CD4-positive, alpha-beta memory T cell (primary cell): ENCODE data around the gene OPTN. TPM values are rescaled to one million over a fixed set of nuclear protein-coding genes. Genes with fewer than 3 reads are reported as not detected.
A peak's percentile ranks its signal among the peaks of the same experiment; 100 is the strongest.

Source experiments
- CTCF ChIA-PET: fragments of 350-600 bp; sonication (Branson Sonifier 250); formaldehyde crosslinking; loops from one replicate; lab custom pipeline; 2021; ENCODE audit warnings: inconsistent platforms; ENCODE audit not compliant: partially characterized antibody; lab: Charles Lee
- POLR2A ChIA-PET: fragments of 350-600 bp; sonication (Branson Sonifier 250); formaldehyde crosslinking; loops from one replicate; lab custom pipeline; 2021; ENCODE audit not compliant: partially characterized antibody; lab: Charles Lee
- DNase-seq, 5 donors: peaks; one replicate each; pipeline versions ENCODE4 v3.0.0 to v3.0.0-alpha.2; 2020 to 2022; ENCODE audit warnings: mixed read lengths in 1 of 5
- H3K27ac ChIP-seq: one replicate; pipeline ENCODE4 v1.7.0; 2013; ENCODE audit warnings: low read depth, low read length
- H3K27me3 ChIP-seq: 2 replicates; pipeline ENCODE4 v1.7.0; 2013; ENCODE audit warnings: mild to moderate bottlenecking, low read length, moderate library complexity; ENCODE audit not compliant: insufficient read depth
- H3K36me3 ChIP-seq: 2 replicates; pipeline ENCODE4 v1.7.0; 2013; ENCODE audit warnings: mild to moderate bottlenecking, low read length, moderate library complexity; ENCODE audit not compliant: insufficient read depth
- H3K4me1 ChIP-seq: 2 replicates; pipeline ENCODE4 v1.7.0; 2013; ENCODE audit warnings: mild to moderate bottlenecking, low read length, moderate library complexity; ENCODE audit not compliant: insufficient read depth
- H3K4me3 ChIP-seq, 2 donors: one replicate each; pipeline ENCODE4 v1.7.0; 2013; ENCODE audit warnings: low read length in 2 of 2, mild to moderate bottlenecking in 1 of 2
- H3K9me3 ChIP-seq, 2 donors: one replicate each; pipeline ENCODE4 v1.7.0; 2013; ENCODE audit warnings: low read length in 2 of 2, control low read depth in 1 of 2; ENCODE audit not compliant: control insufficient read depth in 1 of 2
- H3K27ac Mint-ChIP-seq, 7 donors: one replicate each; pipeline ENCODE4 v1.8.0; 2020 to 2021; ENCODE audit warnings: mixed read lengths in 7 of 7, mild to moderate bottlenecking in 6 of 7, inconsistent platforms in 3 of 7, moderate library complexity in 3 of 7
- H3K27me3 Mint-ChIP-seq, 2 donors: one replicate each; pipeline ENCODE4 v1.8.0; 2020 to 2021; ENCODE audit warnings: mixed read lengths in 2 of 2
- H3K36me3 Mint-ChIP-seq, 2 donors: one replicate each; pipeline ENCODE4 v1.8.0; 2020 to 2021; ENCODE audit warnings: mixed read lengths in 2 of 2, inconsistent platforms in 1 of 2, mild to moderate bottlenecking in 1 of 2
- H3K4me1 Mint-ChIP-seq, 4 donors: one replicate each; pipeline ENCODE4 v1.8.0; 2020 to 2021; ENCODE audit warnings: mixed read lengths in 4 of 4, mild to moderate bottlenecking in 1 of 4
- H3K4me3 Mint-ChIP-seq, 8 donors: one replicate each; pipeline ENCODE4 v1.8.0; 2020 to 2021; ENCODE audit warnings: mixed read lengths in 8 of 8, mild to moderate bottlenecking in 7 of 8, moderate library complexity in 6 of 8, inconsistent platforms in 3 of 8
- H3K9me3 Mint-ChIP-seq, 8 donors: one replicate each; pipeline ENCODE4 v1.8.0; 2020 to 2021; ENCODE audit warnings: mixed read lengths in 8 of 8, mild to moderate bottlenecking in 5 of 8, inconsistent platforms in 3 of 8, moderate library complexity in 1 of 8
- intact Hi-C: fragments of 100-400 bp; cut with micrococcal nuclease; formaldehyde crosslinking; loops from one replicate; pipeline ENCODE4 v1.15.1; 2023
- polyA plus RNA-seq, 2 donors: library from polyadenylated mRNA; unstranded; fragments of 300-500 nt; fragmentation: Illumina TruSeq; gene quantifications; one replicate each; pipeline ENCODE4 v1.2.3, GENCODE V29; 2021
- total RNA-seq, 2 experiments: library from RNA; stranded (reverse); gene quantifications; one replicate each; pipeline ENCODE4 v1.2.3, GENCODE V29; 2021

OPTN gene
- total and polyA plus RNA-seq, 4 experiments from 2014 or later: 40.3 to 148 (median 124) TPM

DNA sequence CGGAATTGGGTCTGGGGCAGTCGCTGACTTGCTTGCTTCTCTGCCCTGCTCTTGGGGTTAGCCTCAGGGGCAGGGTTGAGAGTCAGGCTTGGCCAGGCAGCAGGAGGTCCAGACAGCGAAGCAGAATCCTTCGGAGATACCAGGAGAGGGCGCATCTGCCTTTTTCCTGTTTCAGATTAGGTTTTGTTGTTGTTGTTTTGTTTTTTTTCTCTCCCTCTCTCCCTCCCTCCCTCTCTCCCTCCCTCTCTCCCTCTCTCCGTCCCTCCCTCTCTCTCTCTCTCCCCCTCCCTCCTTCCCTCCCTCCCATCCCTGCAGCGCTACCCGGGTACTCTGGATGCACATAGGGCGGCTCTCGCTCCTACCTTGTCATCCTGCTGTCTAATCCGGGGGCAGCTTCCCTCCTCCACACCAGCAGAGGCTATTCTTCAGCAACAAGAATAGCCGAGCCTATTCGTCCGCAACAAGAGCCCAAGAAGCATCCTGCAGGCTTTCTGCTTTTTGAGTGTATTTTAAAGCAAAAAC lies 758 bp upstream of the OPTN start:
- Mint-ChIP-seq H3K4me1 (peaks cover 36 to 54% (median 44%) of the 10 kb centered on the region in 4 donors), H3K27me3 (no peaks in the 10 kb centered on the region), H3K36me3 (peaks cover 19 to 27% of the 10 kb centered on the region in 2 donors), H3K27ac (peak overlapping the region; percentile 94 to 98 (median 97)), H3K4me3 (peak overlapping the region; percentile 89 to 95 (median 92)), H3K9me3 (peaks cover 0 to 2% (median 0%) of the 10 kb centered on the region in 8 donors)
- H3K27ac ChIP-seq: peak overlapping the region; percentile 98
- H3K9me3 ChIP-seq: no peaks in the 10 kb centered on the region
- ChIA-PET CTCF (interaction anchor here (0.7 to 2.8 kb wide), 15 partner anchors 9 to 835 kb away, joined by 3 to 29 read pairs (median 5); partner anchors contain the start of gene MCM10), POLR2A (interaction anchor here (0.8 to 4.7 kb wide), 9 partner anchors 9 to 903 kb away, joined by 3 to 41 read pairs (median 4); partner anchors contain the start of genes CDC123, NUDT5 and PHYH)
- H3K36me3 ChIP-seq: no peaks in the 10 kb centered on the region
- peak; percentile 47 to 59 (median 53) for DNase-seq
- H3K27me3 ChIP-seq: no peaks in the 10 kb centered on the region
- peaks cover 44% of the 10 kb centered on the region for H3K4me1 ChIP-seq
- intact Hi-C loops: loop anchor here (1.0 to 5.0 kb wide), 7 partner anchors 9 to 887 kb away; partner anchors contain the start of gene MCM10
- H3K4me3 ChIP-seq: peak overlapping the region; percentile 58 to 62

DNA sequence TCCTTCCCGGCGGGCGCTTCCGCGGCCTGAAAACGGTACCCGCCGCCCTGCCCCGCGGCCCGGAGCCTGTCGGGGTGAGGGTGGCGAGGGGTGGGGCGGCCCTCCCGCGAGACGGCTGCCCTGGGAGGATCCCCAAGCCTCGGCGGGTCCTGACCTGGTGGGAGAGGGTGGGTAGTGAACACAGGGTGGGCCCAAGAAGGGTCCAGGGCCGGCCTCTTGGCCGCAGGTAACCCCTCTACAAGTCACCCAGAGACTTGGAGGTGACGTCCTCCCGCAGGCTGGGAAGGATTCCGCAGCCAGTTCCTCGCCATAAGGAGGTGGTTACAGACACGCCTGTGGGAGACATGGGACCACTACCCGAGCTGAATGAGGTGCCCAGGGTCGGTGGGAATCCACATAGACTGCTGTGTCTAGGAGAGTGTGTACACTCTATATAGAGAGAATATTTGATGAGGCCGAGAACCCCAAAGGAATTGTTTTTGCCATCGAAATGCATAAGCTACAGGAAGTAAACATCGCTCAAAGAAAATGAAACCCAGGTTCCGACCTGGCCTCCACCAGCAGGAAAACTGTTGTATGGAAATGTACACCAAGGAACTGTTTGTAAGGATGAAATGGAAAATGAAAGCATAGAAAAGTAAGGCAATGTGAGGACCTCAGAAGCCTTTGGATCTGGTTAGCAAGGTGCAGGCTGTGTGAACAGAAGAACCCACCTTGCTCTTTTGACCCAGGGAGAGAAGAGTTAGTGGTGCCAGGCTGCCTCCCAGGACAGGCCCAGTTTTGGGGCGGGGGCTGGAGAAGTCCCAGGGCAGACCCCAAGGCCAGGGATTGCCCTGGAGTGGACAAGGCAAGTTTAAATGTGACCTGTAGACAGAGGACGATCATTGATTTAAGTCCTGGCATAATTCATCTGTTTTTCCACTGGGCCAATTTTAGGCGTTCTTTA lies 659 bp downstream of the OPTN start:
- peaks cover 45 to 67% (median 55%) of the 10 kb centered on the region in 4 donors for H3K4me1 Mint-ChIP-seq
- no peaks in the 10 kb centered on the region for H3K27me3 Mint-ChIP-seq
- Histone ChIP-seq H3K9me3 (no peaks in the 10 kb centered on the region), H3K27ac (peak overlapping the region; percentile 98), H3K4me1 (peaks cover 57% of the 10 kb centered on the region), H3K4me3 (peak overlapping the region; percentile 54 to 65), H3K27me3 (no peaks in the 10 kb centered on the region), H3K36me3 (no peaks in the 10 kb centered on the region)
- intact Hi-C loops: loop anchor here (5.0 to 10.0 kb wide), 3 partner anchors 247 to 756 kb away; partner anchors contain the start of genes CAMK1D, PRPF18 and SEPHS1
- peak overlapping the region; percentile 89 to 95 (median 94) for H3K4me3 Mint-ChIP-seq
- peak overlapping the region; percentile 94 to 98 (median 95) for H3K27ac Mint-ChIP-seq
- H3K9me3 Mint-ChIP-seq: no peaks in the 10 kb centered on the region
- DNase-seq: peak; percentile 21 to 56 (median 27)
- CTCF ChIA-PET: interaction anchor here (0.9 to 2.8 kb wide), 15 partner anchors 8 to 905 kb away, joined by 3 to 29 read pairs (median 5); partner anchors contain the start of genes CDC123 and NUDT5
- peaks cover 19 to 34% of the 10 kb centered on the region in 2 donors for H3K36me3 Mint-ChIP-seq
- POLR2A ChIA-PET: interaction anchor here (0.7 to 4.7 kb wide), 5 partner anchors 8 to 249 kb away, joined by 3 to 41 read pairs (median 8); partner anchors contain the start of gene PHYH

DNA sequence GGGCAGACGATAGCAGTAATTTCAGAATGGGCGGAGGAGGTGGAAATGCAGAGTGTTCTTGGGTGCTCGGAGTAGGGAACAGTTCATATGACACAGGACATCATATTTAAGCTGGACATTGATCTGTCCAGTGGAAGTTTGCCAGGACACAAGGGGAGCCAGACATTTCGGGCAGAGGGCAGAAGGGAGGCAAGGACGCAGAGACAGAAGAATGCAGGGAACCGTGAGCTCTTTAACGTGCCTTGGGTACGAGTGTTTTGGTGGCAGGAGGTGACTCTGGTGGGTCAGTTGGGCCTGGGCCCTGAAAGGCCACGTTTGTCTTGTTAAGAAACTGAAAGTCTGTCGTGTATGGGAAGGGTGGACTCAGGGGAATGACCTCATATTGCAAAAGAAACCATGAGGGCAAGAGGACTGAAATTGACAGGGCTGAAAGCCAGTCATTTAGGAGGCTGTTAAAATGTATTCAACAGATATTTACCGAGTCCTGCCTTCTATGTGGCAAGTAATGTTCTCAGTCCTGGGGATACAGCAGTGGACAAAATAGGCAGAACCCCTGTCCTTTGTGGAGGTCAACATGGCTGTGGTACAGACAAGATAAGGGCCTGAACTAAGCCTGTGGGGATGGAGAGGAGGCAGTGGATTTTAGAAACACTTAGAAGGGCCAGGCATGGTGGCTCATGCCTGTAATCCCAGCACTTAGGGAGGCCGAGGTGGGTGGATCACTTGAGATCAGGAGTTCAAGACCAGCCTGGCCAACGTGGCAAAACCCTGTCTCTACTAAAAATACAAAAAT lies 2.2 kb downstream of the OPTN start:
- no peak for DNase-seq
- H3K36me3 ChIP-seq: no peaks in the 10 kb centered on the region
- Mint-ChIP-seq H3K27ac (peak overlapping the region; percentile 60 to 94 (median 89)), H3K27me3 (no peaks in the 10 kb centered on the region), H3K36me3 (peaks cover 28 to 42% of the 10 kb centered on the region in 2 donors), H3K9me3 (no peaks in the 10 kb centered on the region), H3K4me3 (peak overlapping the region; percentile 58 to 93 (median 72)), H3K4me1 (peaks cover 51 to 77% (median 62%) of the 10 kb centered on the region in 4 donors)
- ChIA-PET POLR2A (no interaction called here), CTCF (interaction anchor here (1.5 kb wide), 1 partner anchor 201 kb away, joined by 5 read pairs; no protein-coding TSS in a partner anchor)
- peak overlapping the region in 1 of 2 donors; percentile 13 for H3K4me3 ChIP-seq
- intact Hi-C loops: loop anchor here (5.0 to 10.0 kb wide), 3 partner anchors 245 to 757 kb away; partner anchors contain the start of genes CAMK1D, PRPF18 and SEPHS1
- peak overlapping the region; percentile 15 for H3K27ac ChIP-seq
- no peaks in the 10 kb centered on the region for H3K9me3 ChIP-seq
- peaks cover 68% of the 10 kb centered on the region for H3K4me1 ChIP-seq
- H3K27me3 ChIP-seq: no peaks in the 10 kb centered on the region

DNA sequence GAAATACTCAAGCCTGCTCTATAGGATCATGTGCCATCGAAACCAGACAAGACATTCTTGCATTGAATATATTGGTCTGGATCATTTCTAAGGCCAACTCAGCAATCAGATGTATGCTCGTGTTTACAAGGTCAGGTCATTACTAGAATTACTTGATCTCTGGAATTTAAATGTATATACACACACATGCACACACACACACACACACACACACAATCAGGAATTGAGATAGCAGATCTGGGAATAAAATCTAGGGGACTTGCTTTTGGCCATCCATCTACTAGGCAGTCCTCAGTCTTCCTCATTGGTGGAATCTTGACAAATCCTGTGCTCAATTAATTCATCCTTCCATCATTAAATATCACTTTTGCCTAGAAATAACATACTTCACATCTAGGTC lies 3.6 kb downstream of the OPTN start:
- peak overlapping the region; percentile 16 to 87 (median 50) for H3K27ac Mint-ChIP-seq
- peak overlapping the region in 6 of 8 donors; percentile 13 to 58 (median 31) for H3K4me3 Mint-ChIP-seq
- POLR2A ChIA-PET: no interaction called here
- DNase-seq: no peak
- intact Hi-C loops: loop anchor here (5.0 to 10.0 kb wide), 3 partner anchors 244 to 759 kb away; partner anchors contain the start of genes CAMK1D, PRPF18 and SEPHS1
- H3K9me3 Mint-ChIP-seq: no peaks in the 10 kb centered on the region
- H3K36me3 Mint-ChIP-seq: peaks cover 35 to 50% of the 10 kb centered on the region in 2 donors
- Histone ChIP-seq H3K27ac (no peak overlapping the region), H3K36me3 (no peaks in the 10 kb centered on the region), H3K4me1 (peaks cover 78% of the 10 kb centered on the region), H3K4me3 (no peak overlapping the region), H3K9me3 (no peaks in the 10 kb centered on the region), H3K27me3 (no peaks in the 10 kb centered on the region)
- no peaks in the 10 kb centered on the region for H3K27me3 Mint-ChIP-seq
- peaks cover 61 to 83% (median 72%) of the 10 kb centered on the region in 4 donors for H3K4me1 Mint-ChIP-seq
- CTCF ChIA-PET: interaction anchor here (0.9 to 1.8 kb wide), 3 partner anchors 57 to 321 kb away, joined by 3 to 5 read pairs (median 5); partner anchors contain the start of gene MCM10

DNA sequence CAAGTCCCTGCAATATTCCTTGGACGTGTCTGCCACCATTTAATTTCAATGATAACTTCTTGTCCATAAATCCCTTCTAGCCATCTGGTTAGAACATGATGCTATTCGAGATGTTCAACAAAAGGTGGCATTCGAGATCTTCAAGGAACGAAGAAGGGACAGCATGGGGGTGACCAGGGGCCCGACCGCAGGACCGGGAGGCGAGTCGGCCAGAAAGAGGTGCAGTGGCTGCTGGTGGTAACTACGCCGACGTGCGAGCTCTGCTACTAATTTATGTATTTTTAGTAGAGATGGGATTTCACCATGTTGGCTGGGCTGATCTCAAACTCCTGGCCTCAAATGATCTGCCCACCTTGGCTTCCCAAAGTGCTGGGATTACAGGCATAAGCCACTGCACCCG lies 4.7 kb downstream of the OPTN start:
- intact Hi-C loops: loop anchor here (5.0 to 10.0 kb wide), 3 partner anchors 243 to 760 kb away; partner anchors contain the start of genes CAMK1D, PRPF18 and SEPHS1
- H3K9me3 Mint-ChIP-seq: no peaks in the 10 kb centered on the region
- peak overlapping the region in 6 of 7 donors; percentile 52 to 88 (median 76) for H3K27ac Mint-ChIP-seq
- Histone ChIP-seq H3K4me1 (peaks cover 82% of the 10 kb centered on the region), H3K27me3 (no peaks in the 10 kb centered on the region), H3K4me3 (no peak overlapping the region), H3K36me3 (peaks cover 6% of the 10 kb centered on the region), H3K27ac (no peak overlapping the region), H3K9me3 (no peaks in the 10 kb centered on the region)
- peaks cover 59 to 84% (median 72%) of the 10 kb centered on the region in 4 donors for H3K4me1 Mint-ChIP-seq
- peaks cover 35 to 49% of the 10 kb centered on the region in 2 donors for H3K36me3 Mint-ChIP-seq
- ChIA-PET POLR2A (no interaction called here), CTCF (interaction anchor here (0.7 to 1.8 kb wide), 2 partner anchors 56 to 903 kb away, joined by 4 to 5 read pairs; no protein-coding TSS in a partner anchor)
- no peaks in the 10 kb centered on the region for H3K27me3 Mint-ChIP-seq
- H3K4me3 Mint-ChIP-seq: peak overlapping the region in 5 of 8 donors; percentile 9 to 68 (median 31)
- DNase-seq: no peak

DNA sequence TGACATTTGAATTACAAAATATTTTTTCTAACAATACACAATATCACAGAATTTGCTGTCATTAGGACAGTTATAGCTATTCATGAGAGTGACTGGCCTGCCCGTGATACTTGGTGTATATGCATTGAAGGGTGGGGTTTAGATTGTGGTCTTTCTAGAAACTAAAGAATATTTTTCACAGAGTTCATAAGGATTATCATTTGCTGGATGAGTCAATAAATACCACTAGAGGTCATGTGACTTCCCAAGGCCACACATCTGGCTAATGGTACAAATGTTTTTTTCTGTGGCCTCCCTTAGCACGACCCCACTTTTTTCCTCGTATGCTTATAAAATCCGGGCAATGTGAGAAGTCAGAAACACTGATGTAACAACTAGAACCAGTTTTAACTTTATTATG lies 5.2 kb downstream of the OPTN start:
- ChIA-PET POLR2A (no interaction called here), CTCF (interaction anchor here (1.8 kb wide), 1 partner anchor 55 kb away, joined by 5 read pairs; no protein-coding TSS in a partner anchor)
- peaks cover 60 to 87% (median 74%) of the 10 kb centered on the region in 4 donors for H3K4me1 Mint-ChIP-seq
- peaks cover 87% of the 10 kb centered on the region for H3K4me1 ChIP-seq
- no peaks in the 10 kb centered on the region for H3K27me3 Mint-ChIP-seq
- H3K36me3 Mint-ChIP-seq: peaks cover 38 to 53% of the 10 kb centered on the region in 2 donors
- no peak overlapping the region for H3K4me3 ChIP-seq
- peak overlapping the region in 6 of 8 donors; percentile 6 to 68 (median 60) for H3K4me3 Mint-ChIP-seq
- no peaks in the 10 kb centered on the region for H3K9me3 Mint-ChIP-seq
- H3K27ac ChIP-seq: peak overlapping the region; percentile 48
- H3K36me3 ChIP-seq: peaks cover 11% of the 10 kb centered on the region
- H3K9me3 ChIP-seq: no peaks in the 10 kb centered on the region
- intact Hi-C loops: loop anchor here (10.0 kb wide), 2 partner anchors 480 to 760 kb away; partner anchors contain the start of genes CAMK1D and PRPF18
- DNase-seq: no peak
- peak overlapping the region; percentile 84 to 92 (median 88) for H3K27ac Mint-ChIP-seq
- H3K27me3 ChIP-seq: no peaks in the 10 kb centered on the region
